ENCODE measurements around the gene PRDX3.

The PRDX3 gene

DNA sequence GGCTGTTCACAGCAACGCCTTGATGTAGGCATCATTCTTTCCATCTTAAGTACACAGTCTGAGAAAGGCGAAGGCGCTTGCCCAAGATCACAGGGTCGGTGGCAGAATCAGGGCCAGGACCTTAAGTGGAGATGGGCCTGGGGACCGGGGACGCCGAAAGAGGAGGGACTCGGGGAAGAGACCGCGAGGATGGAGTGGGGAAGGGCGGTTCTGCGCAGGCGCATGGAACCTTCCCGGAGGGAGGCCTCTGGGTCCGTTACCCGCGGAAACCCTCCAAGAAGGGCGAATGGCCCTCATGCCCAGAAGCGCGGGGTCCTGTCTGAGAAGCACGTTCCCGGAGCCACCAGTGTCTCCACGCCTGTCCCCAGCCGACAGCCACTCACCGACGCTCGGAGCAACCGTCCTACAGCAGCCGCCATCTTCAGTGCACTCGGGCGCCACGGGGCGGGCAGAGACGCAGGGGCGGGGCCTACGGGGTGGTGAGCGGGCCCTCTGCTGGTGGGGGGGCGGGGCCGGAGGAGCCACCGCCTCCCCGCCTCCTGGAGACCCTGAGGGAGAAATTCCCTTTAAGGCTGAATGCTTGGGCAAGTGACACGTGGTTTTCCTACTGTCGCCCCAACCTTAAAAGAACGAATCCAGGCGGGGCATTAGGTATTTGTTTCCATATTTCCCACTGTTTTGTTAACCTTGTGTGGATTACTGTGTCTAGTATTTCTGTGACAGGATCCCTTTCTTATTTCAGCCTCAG, at the start of gene PRDX3:
TSS of gene PRDX3 (minus strand) at position 441 of the 748 bp plus-strand sequence. CDS start at position 419, 22 bp downstream.
- DNase-seq: peak; percentile 89

DNA sequence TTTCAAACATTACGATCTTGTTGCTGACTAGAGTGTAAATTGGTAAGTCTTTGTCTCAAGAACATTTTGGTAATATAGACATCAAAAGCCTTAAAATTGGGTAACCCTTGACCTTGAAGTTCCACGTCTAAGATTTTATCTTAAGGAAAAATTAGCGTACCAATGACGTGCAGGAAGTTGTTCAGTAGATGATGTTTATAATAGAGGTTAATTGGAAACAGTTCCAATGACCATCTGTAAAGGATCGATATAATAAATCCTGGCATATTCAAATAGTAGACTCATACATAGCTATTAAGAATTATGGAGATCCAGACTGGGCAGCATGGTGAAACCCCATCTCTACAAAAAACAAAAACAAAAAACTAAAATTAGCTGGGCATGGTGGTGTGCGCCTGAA, 49.2 kb upstream of the PRDX3 start:
- no peak for DNase-seq

DNA sequence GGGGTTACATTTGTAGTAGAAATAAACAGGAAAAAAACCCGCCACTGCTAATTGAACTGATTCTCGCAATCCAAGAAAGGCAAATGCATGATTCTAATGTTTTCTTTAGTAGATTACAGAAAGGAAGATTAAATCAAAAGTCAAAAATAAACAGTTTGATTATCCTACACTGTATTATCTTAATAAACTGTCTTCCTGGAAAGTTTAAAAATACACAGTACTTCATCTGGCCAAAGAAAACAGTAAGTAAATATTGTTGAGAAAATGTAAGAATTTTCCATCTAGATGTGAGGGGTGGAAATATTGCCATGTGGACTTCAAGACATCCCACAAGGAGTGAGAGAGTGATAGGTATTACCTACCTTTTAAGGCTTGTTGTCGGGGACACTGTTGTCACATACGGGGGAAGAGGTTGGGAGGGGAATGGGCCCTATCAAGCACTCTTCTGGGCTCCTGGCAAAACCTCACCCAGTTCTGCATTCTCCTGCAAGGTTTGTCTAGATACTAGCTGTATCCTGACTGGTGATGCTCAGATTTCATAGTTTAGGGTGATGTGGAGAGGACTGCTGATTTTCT, 46.6 kb upstream of the PRDX3 start:
- DNase-seq: no peak

DNA sequence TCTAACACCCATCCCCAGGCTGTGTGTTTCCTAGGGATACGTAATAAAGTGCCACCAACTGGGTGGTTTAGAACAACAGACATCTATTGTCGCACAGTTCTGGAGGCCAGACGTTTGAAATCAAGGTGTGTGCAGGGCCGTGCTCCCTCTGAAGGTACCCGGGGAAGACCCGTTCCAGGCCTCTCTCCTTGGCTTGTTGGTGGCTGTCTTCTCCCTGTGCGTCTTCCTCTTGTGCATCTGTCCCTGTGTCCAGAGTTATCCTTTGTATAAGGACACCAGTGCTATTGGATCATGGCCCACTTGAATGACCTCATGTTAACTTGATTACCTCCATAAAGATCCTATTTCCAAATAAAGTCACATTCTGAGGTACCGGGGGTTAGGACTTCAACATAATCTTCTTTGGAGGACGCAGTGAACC, 44.4 kb upstream of the PRDX3 start:
- DNase-seq: no peak

DNA sequence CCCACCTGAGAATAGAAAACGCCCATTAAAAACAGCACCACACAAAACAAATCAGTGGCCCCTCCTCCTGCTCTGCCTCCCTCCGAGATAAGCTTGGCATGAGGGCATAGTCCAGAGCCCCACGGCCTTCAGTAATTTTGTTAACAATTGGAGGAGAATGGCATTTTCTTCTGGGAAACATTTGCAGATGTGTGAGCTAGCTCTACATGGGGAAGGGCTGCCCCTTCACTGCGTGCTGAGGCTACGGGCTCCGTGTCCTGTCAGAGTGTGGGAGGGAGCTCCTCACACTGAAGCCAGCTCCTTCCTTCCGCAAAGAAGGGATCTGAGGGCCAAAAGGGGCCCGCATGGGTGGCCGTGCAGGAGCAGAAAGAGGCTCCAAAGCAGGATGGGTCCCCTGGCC, 43.9 kb upstream of the PRDX3 start:
- DNase-seq: no peak

DNA sequence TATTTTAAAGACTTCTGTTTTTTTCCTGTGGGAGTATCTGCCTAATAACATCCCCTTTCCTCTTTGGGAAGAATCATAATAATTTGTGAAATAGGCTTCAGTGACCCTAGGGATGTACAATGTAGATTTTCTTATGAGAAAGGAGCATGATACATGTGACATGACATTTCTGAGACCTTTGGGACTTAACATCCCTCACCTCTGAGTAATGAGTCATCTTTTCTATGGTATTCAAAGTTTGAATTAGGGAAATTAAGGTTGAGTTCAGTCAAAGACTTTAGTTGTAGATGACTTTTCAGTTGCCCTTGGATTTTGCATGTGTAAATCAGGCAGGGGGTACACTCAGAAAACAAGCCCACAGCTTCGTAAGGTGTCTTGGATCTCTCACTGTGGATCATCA, 43.1 kb upstream of the PRDX3 start:
- no peak for DNase-seq

DNA sequence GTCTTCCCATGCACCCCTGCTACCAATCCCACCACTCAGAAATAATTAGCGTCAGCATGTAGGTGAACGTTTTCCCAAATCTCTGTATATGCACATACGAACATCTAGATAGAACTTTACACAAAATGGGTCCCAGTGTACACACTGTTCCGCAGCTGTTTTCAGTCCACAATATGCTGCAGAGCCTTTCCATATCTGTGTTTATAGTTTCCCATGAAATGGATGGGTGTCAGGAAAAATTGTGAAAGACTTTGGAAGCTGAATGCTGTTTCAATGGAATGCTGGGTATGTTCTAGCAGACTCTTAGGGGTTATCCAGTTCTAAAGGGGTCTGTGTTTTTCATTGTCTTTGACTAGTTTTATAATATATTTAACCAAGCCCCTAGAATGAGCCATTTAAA, 42.6 kb upstream of the PRDX3 start:
- DNase-seq: no peak

DNA sequence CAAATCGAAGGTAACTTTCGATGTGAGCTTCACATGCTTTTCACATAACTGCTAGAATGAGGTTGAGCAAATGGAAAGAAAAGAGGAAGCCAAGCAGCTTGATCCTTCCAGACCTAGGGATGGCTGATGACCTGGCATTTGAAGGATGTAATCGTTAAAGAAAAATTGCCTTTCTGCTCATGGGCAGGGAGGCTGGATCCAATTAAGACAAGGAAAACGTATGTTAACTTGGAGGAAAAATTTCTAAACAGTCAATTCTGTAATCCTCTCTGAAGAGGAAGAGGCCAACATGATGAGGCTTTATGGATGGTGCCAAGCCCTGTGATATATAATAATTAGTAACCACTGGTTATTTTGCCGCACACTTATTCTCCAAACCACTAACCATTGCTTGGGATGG, 41.3 kb upstream of the PRDX3 start:
- DNase-seq: no peak

DNA sequence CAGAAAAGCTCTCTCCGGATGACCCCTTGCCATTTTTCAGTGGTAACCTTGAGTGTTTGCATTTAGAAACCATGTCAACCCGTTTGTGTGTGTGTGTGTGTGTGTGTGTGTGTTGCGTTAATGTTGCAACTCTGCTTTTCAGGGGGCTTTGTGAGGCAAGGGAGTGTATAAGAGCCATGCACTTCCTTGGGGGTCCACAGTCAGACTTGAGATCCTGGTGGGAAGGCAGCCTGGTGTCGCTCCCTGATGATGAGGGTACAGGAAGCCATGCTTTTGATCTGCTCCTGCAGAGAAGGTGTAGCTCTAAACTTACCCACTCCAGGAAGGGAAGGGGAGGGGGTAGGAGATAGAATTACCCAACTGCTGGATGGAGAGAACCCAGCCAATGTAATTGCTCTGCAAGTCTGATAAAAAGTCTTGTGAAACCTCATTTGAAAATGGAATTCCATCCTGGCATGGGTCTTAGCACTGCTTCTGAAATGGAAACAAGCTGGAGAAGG, 39.4 kb upstream of the PRDX3 start:
- no peak for DNase-seq

DNA sequence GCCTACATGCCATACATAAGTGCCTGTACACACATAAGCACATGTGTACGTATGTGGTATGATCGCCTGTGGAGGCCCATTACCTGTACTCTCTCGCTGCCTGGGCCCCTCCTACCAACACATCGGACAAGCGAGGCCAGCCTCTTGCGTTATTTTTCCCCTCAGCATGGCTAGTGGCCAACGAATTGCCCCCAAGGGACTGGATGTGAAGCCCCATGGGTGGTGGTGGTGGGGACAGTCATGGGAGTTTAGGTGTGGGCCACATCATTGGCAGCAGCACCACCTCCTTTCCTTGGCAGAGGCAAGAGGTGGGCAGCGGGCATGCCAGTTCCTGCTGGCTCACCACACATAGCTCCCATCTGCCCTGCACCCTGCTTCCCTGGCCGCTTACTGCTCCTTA, 38.8 kb upstream of the PRDX3 start:
- DNase-seq: no peak

DNA sequence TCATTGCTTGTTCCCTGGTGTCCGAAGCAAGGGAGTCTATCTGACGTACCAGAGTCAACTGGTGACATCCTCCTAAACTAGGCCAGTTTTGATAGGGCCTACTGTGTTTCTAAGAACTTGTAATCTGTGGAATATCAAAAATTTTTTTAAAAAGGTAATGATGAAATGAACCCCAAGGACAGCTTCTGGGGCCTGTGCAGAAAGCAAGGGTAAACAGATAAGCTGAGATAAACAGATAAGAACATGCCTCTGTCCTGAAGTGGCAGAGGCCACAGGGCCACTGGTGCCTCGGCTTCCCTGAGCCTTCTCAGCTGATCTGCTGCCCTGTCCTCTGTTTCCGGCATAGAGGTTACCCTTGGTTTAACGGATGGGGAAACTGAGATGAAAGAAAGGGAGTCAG, 37.5 kb upstream of the PRDX3 start:
- DNase-seq: no peak

DNA sequence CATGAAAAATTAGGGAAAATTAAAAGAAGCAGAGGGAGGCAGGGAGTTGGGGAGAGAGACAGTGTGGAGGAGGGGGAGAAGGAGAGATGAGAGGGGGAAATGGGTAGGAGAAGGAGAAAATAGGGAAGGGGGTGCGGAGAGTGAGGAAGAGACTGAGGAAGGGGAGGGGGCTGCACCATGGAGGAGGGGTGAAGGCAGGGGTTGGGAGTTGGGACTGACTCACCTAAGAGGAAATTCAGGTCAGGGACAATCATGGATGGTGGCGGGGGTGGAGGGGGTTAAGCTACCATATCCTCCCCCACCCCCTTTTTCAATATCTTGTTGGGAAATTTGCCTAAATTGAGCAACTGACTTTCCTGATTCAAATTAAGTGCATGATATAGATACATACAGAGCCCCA, 36.8 kb upstream of the PRDX3 start:
- DNase-seq: no peak

DNA sequence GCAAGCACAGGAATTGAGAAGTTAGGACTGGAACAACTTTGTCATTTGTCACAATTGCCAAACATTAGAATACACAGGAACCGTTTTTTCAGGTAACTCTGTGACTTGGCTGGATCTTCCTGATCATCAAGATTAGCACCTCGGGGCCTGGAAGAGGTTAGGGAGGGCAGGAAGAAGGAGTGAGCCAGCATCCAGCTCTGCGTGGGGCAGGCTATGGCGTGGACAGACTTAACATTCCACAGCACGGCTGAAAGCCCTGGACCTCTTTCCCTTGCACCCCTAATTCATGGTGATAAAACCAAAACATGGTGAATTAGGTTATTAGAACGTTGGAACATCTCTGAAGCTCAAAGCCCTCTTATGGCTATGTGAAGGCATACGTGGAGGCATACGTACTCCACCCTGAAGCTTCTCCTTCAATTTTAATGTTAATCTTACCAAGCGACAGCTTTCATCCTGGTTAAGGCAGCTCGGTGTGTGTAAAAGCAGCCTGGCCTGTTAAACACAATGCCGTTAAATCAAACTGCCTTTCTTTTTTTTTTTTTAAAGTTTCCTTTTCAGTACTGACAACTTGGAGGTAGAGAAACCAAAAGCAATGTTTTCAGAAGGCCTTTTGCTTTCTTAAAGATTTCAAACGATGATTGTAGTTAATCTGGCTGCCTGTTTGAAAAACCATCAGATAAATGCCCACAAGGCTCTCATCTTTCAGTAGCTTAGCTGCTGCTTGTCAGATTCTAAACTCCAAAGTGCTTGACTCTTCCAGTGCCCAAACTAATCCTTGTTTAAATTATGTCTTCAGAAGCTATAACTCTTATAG, 33.2 kb upstream of the PRDX3 start:
- DNase-seq: no peak

DNA sequence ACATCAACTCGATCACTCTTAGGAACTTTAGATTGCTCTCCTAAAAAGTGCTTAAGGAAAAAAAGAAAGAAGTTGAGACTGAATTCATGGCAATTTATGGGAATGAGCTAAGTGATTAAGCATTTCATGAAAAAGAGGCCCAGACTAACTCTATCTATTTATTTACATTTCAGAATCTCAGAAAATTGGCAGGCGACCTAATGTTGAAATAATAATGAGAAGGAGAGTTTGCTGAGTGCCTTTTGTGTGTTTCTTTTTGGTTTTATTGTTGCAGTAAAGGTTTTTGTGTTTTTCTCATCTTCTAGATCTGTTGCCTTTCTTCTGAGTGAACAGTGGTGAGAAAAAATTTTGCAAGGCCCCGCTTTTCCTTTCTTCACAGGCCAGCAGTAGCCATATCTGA, 32.6 kb upstream of the PRDX3 start:
- DNase-seq: no peak

DNA sequence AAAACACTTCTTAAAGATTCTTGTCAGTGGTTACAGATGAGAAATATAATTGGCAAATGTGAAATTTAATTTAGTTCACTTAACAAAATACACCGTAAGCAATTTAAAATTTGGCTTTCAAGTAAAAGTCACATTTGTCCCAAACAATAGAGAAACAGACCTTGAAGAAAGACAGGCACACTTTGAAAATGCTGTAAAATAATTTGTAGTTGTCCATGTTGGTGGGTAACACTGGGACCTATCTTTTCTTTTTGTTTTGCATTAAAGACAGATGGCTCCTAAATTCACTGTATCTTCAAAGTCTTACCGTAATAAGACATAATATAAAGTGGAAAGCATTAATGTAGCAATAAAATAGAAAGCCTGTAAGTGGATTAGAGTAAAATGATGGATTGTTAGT, 32.0 kb upstream of the PRDX3 start:
- DNase-seq: no peak

DNA sequence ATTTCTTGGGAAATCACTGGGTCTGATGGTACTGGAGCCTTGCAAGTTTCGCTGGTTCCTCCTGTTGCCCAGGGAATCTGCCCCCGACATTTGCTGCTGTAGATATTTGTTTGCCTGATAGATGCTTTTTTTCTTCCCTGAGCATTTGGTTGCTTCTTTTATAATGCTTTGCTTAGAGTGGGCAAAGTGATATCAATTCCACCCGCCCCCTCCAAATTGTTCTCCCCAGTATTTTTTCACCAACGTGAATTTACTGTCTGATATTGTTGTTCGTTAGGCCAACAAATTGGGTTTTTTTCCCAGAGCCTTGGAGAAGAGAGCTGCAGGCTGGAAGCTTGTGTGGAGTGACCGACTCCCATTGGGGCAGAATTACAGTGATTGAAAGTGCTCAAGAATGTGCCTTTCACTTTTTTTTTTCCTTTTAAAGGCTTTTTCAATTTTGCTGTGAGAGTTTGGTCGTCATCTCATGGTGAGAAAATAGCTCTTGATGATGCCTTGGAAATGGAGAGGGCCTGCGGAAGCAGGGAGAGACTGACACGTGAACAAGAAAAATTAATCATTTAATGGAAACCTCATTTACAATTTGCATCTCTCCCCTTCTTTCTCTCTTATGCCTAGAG, 31.2 kb upstream of the PRDX3 start:
- no peak for DNase-seq

DNA sequence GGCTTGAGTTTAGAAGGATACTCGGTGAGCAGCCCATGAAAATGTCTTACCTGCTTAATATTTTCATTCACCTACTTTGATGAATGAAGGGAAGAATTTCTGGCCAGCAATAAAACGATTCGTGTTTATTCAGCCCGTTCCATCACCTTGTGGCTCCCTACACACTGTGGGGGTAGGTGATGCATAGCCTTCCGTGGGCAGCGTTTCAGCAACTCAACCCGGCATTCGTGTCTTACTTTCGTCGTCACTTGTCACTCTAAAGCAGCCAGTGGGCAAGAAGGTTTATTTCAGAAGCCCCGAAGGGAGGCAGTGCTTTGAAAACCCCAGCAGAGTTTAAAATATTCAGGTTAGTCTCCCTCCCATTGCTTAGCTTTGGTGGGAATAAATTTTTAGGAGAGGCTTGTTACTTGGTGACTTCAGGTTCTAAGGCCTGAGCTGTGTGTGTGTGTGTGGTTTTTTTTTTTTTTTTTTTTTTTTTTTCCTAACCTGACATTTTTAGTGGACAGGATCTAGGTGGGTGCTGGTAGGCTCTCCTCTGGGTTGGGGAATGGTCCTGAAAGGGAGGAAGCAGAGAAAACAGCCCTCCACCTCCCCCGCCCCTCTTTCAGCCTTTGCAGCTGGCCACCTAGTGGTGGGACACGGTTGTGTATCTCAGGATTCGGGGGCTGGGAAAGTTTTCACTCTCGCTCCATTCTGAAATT, 30.6 kb upstream of the PRDX3 start:
- peak; percentile 19 for DNase-seq

DNA sequence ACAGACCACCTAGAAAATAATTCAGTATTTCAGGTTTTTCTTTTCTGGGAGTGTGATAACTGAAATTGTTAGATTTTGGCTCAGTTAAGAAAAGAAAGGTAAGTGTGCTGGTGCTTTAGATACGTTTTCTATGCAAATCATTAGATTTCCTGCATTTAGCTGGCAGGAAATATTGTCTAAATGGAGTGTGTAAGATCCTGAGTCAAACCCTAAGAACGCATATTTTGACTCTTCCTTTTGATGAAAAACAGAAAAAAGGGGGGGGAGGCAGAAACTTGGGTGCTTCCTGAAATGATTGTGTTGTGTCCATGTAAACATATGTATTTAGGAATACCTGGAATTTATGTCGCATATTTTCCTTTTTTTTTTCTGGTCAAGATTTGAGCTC, 29.9 kb upstream of the PRDX3 start:
- no peak for DNase-seq

DNA sequence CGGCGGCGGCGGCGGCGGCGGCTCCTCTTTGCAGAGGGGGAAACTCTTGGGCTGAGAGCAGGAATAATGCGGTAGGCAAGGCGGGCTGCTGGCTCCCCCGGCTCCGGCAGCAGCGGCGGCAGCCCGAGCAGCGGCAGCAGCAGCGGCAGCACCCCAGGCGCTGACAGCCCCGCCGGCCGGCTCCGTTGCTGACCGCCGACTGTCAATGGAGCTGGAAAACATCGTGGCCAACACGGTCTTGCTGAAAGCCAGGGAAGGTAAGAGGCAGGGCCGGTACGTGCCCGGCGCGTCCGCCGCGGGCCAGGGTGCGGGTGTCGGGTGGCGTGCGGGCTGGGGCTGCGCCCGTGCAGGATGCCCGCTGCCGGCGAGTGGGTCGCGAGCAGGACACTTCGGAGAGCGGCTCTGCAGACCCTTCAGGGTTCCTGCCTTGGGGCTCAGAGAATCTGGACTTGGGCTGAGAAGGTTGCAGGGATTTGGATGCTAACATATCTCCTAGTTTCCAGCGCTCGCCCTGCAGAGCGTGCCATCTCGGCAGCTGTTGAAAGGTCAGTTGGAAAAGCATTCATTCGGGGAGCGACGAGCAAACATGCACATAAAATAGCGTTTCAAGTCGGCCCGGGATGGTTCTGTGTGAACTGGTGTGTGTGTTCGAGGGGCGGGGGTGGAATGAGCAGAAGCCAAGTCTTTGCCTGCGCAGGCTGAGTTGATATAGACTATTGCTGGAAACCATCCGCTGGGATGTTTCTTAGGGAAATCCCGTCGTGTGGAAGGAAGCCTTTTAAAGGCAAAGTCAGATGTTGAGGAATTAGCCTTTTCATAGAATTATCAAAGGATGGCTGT, 29.3 kb upstream of the PRDX3 start:
- peak; percentile 42 for DNase-seq

DNA sequence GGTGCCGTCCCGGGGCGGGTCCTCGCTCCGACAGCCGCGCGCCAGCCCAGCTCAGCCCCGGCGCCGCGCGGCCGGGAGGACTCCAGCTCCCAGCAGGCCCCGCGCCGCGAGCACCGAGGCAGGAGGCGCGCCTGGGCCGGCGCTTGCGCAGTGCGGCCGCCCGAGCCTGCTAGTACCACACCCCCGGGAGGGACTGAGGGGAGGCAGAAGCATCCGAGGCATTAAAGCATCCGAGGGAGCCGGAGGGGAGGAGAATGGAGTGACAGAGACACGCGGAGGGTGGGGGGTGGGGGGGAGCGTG, 28.7 kb upstream of the PRDX3 start, which contains the start of gene GRK5:
TSS of gene GRK5 (plus strand) at position 206 of the 301 bp plus-strand sequence. CDS start 347 bp downstream, outside the sequence.
- peak; percentile 87 for DNase-seq

DNA sequence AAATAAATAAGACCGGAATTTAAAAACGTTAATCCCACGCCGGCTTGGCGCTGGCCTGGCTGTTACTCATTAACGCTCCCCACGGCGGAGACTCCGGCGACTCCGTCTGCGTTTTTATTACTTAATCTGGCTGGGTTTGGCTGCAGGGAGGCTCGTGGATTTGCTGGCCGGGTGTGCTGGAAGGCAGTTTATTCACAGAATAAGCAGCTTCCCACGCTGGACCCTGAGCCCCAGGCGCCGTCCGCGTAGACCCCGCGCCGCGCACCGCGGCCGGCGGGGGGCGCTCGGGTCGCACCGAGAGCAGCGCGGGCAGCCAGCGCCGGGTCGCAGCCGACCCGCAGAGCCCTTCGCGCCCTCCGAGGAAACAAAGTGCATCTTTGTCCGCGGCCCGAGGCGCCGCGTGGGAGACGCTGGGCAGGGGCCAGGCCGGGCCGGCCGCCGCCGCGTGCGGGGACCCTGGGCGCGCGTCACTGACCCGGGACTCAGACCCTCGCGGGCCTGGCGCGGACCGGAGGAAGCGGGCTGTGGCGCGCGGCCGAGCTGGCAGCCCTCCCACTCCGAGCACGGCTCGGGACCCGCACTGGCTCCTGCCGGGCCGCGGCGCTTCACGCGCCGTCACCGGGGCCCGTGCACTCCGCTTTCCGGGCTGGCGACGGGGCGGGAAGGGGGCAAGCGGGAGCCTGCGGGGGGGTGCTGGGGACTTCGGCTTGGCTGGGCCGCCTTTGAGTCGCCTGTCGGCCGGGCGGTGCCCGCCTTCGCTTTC, 28.2 kb upstream of the PRDX3 start:
- peak; percentile 47 for DNase-seq
